Hematopoietic multipotent progenitor cell treated with erythropoietin and hydrocortisone succinate and interleukin-3 and kit ligand, for 6 days (in vitro differentiated cells): Measurements from ENCODE around the gene PLSCR3.
A peak's percentile ranks its signal among the peaks of the same experiment; 100 is the strongest.

Source experiments
- DNase-seq: peaks from one replicate; pipeline ENCODE4 v3.0.0-alpha.2; 2015

PLSCR3 gene

GRCh38 chr17:7405350-7406234 is 11.3 kb upstream of the PLSCR3 start:
- DNase-seq, result no peak

DNA sequence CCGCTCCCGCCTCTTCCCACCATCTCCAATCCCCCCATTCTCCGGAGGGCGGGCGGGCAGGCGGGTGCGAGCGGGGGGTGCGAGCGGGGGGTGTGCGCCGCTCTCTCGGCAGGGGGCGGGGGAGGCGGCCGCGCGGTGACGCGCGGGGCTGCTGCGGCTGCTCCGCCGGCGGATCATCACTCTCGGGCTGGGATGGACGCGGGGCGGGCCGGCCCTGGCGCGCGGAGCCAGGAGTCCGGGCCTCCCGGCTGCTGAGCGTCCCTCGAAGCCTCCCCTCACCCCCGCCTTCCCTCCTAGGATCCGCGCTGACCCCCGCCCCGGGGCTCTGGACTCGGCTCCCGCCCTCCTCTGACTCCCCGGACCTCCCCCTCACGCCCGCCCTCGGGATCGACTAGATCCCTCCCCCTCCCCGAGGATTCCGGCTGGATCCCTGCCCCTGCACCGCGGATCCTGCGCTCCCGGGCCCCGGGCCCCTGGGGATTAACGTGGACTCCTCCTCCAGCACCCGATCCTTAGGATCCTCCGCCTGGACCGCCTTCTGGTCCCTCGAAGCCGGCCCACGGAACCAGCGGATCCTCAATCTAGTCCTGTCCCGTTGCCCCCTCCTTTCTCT is 10.5 kb upstream of the PLSCR3 start:
- no peak for DNase-seq

DNA sequence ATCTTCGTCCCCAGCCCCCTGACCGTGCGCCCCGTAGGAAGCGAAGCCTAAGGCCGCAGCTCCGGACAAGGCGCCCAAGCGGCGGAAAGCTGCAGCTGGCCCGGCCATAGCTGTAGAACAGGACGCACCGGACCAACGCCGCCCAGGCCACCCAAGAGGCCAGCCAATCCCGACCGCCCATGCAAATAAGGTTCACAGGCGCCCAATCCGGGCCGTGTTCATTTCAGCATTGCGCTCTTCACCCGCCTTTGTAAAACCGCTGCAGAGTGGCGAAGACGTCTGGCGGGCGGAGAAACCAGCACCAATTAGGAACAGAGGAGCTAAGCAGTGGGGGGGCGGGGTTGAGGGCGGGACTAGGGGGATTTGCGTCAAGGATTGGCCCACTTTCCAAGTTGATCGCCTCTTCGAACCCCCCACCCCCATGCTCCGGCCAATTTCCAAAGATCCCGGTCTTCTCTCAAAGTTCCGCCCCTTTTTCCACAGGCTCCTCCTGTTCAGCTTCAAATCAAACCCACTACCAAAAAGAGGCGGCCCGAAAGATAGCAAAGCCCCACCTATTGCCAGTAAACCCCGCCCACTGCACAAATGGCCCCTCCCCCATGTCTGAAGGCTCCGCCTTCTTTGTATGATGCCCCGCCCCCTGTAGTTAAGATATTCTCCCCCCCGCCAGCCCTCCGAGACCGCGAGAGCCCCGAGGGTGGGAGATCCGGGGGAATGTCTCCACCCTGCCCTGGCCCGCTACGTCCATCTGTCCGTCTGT is 9.8 kb upstream of the PLSCR3 start, which contains the start of gene TMEM256:
Gene TMEM256 (minus strand): TSS at position 121 of the 760 bp plus-strand sequence. CDS start 13 bp downstream, at position 108.
- peak; percentile 100 for DNase-seq

GRCh38 chr17:7403727-7403976 is 9.3 kb upstream of the PLSCR3 start:
- DNase-seq, result peak; percentile 89

GRCh38 chr17:7403043-7403726 is 8.9 kb upstream of the PLSCR3 start:
- DNase-seq, result peak; percentile 53

GRCh38 chr17:7398612-7399011 is 4.3 kb upstream of the PLSCR3 start:
- no peak for DNase-seq

DNA sequence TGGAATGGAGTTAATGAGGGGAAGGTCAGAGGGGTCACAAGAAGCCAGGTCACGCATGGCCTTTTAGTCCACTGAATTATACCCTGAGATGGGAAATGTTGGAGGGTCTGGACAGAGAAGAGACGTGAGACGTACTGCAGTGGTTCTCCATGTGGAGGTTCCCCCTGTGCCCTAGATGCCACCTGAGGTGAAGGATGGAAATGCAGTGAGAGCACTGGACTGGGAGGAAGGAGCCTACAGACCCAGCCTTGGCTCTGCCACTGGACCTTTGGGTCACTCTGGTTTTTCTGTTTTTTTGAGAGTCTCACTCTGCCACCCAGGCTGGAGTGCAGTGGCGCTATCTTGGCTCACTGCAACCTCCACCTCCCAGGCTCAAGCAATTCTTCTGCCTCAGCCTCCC is 1.8 kb upstream of the PLSCR3 start:
- peak; percentile 22 for DNase-seq

DNA sequence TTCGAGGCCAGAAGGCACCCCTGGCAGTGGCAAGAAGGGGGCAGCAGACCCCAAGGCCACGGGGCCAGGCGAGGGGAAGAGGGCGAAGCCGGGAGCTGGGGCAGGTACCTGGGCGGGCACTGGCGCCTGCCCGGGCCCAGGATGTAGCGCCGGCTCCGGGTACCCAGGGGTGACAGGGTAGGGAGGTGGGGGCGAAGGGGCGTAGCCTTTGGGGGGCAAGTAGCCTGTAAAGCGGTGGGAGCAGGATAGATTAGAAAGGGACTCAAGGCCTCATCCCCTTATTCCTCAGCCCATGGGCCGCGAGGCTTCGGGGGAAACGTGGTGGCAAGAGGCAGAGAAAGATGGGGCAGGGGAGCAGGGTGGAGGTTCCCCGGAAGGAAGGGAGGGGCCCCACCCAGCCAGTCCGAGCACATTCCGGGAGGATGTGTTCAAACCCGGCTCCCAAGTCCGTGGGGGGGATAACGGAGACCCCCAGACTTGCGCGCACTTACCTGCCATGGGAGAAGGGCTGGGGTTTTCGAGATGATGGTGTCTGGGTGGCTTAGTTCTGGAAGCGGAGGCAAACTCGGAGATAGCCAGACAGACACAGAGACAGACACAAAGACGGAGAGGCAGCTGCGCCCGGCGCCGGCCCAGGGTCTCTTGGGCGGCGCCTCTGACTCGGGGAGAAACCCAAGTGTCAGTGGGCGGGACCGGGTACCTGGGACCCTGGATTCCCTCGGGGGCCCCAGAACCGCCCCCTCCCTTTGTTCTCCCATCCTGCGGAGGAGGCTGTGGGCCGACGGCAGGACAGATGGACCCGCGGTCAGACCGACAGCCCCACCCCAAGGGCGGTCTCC is 493 bp downstream of the PLSCR3 start:
- DNase-seq, result peak; percentile 42

DNA sequence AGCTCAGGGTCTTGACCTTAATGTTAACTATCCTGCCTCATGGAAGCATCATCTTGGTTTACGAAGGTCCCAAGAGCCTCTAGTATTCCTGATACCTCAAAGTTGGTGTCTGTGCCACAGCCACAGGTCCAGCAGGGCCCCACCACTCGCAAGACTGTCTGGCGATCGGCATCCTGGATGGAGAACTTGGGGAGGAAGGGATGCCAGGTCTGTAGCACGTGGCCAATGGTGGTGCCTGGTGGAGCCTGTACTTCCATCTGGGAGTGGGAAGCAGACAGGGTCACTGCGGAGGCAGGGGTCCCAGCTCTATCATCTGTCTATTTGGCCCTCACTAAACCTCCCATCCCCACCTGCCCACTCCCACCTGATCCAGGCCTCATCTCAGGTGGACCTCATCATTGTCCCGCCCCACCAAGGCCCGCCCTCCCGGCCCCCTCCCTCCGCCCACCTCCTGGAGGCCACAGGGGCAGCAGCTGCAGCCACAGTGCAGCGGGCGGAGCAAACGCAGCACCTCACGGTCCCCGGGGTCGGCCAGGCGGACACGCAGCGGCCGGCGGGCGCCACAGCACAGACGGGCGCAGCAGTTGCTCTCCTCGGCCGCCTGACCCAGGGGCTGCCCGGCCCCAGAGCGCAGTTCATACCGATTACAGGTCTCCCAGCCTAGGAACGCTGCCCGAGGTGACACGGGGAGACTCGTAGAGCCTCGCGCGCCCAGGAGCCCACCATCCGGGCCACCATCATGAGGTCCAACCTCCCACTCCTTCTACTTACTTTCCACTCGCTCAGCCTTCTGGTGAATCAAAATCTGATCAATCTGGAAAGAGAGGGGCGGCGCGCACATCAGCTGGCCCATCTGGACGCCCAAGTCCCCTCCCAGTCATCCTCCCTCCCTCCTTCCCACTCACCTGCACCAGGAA is 1.4 kb downstream of the PLSCR3 start:
- no peak for DNase-seq

DNA sequence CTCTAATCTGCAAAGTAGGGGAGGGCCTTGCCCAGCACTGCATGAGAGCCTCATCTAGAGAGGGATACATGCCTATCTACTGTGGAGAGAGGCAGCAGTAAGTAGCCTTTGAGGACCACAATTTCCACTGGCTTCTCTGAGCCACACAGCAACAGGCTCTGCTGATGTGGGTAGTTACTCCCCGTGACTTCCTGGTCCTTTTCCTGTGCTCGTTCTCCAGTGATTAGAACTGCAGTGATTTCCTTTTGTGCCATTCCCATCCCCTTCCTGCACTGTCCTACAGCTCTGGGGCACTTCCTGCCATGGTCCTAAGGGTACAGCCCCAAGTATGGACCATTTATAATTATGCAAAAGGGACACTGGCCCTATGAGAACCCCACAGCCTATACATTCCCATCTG is 3.0 kb downstream of the PLSCR3 start:
- DNase-seq, result no peak

DNA sequence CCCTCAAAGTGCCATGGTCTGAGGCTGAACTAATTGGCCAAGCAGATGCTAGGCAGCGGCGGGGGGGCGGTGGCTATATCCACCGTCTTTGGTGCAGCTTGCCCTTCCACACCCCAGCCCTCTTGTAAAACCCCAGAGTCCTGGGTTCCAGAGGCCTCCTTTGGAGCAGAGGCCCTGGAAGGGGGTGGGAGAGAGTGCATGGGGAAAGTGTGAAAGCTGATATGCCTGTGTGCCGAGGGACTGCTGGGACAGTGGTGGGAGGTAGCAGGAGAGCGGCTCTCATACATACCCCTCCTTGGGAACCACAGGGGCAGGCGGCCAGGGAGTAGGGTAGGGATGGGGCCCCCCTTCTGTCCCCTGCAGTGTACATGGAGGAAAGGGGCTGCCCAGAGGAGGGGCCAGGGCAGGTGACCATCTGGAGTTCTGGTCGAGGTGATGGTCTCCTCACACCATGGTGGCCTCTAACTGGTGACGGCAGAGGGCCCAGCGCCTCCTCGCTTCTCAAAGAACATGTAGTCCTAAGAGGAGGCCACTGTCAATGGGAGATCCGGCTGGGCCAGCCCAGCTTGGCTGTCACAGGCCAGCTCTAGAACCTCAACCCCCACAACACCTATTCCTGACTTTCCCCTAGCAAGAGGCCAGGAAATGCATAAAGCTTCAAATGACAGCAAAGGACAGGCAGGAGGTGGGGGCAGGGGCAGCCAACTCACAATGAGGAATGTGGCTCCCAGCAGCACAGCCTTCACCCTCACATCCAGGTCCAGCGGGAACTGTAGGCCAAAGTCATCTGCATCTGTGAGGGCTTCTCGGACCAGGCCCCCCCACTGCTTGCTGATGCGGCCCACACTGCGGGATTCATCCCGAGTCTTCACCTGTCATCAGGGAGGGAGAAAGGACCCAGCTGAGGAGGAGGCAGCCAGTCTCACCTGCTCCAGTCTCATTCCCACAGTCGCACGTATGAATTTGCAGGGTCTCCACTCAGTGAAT is 4.1 kb downstream of the PLSCR3 start:
- DNase-seq, result no peak

DNA sequence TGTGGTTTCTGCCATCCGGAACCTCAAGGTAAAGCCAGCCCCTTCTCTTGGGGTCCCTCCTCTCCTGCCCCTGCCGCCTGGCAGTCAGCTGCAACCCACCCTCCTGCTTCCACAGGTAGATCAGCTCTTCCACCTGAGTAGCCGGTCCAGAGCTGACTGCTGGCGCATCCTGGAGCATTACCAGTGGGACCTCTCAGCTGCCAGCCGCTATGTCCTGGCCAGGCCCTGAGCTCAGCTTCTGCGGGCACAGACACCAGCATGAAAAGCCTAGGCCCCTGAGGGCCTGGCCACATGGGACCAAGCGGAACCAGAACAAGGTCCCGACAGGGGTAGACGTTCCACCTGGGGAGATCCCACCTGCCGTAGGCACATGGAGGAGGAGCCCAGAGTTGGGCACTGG is 5.5 kb downstream of the PLSCR3 start:
- DNase-seq, result no peak

DNA sequence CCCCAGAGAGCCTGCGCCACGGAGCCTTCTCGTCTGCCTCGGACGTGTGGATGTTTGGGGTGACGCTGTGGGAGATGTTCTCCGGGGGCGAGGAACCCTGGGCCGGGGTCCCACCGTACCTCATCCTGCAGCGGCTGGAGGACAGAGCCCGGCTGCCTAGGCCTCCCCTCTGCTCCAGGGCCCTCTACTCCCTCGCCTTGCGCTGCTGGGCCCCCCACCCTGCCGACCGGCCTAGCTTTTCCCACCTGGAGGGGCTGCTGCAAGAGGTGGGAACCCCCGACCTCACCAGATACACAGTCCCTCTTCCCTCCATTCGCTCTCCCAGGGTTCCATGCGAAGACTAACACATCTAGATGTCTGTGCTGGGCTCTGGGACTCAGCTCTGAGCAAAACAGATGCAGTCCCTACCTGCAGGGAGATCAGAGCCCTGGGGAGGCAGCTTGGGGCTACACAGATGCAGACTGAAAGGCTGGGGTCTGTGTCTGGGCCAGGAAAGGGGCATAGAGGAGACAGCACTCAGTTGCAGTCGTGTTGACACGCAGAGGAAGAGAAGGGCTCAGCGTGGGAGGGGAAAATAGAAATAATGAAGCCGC is 9.7 kb downstream of the PLSCR3 start:
- DNase-seq, result no peak

DNA sequence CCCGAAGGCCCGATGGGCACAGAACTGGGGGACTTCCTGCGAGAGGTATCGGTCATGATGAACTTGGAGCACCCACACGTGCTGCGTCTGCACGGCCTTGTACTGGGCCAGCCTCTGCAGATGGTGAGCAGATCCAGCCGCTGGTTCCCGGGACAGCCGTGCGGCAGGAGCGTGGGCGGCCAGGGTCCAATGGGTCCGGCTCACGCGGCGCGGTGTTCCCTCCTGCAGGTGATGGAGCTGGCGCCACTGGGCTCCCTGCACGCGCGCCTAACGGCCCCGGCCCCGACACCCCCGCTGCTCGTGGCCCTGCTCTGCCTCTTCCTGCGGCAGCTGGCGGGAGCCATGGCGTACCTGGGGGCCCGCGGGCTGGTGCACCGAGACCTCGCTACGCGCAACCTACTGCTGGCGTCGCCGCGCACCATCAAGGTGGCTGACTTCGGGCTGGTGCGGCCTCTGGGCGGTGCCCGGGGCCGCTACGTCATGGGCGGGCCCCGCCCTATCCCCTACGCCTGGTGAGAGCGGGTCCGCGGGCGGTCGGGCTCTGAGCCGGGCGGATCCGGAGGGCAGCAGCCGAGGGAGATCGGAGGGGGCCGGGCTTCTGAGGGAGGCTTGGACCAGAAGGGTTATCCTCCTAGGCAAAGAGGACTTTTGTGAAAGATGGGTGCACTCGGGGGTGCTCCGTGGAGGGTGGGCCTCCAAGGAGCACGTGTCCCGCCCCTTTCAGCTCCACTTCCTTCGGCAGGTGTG is 10.4 kb downstream of the PLSCR3 start:
- DNase-seq, result peak; percentile 70

GRCh38 chr17:7383371-7383741 is 11.0 kb downstream of the PLSCR3 start:
- no peak for DNase-seq

GRCh38 chr17:7382901-7383300 is 11.4 kb downstream of the PLSCR3 start:
- no peak for DNase-seq

DNA sequence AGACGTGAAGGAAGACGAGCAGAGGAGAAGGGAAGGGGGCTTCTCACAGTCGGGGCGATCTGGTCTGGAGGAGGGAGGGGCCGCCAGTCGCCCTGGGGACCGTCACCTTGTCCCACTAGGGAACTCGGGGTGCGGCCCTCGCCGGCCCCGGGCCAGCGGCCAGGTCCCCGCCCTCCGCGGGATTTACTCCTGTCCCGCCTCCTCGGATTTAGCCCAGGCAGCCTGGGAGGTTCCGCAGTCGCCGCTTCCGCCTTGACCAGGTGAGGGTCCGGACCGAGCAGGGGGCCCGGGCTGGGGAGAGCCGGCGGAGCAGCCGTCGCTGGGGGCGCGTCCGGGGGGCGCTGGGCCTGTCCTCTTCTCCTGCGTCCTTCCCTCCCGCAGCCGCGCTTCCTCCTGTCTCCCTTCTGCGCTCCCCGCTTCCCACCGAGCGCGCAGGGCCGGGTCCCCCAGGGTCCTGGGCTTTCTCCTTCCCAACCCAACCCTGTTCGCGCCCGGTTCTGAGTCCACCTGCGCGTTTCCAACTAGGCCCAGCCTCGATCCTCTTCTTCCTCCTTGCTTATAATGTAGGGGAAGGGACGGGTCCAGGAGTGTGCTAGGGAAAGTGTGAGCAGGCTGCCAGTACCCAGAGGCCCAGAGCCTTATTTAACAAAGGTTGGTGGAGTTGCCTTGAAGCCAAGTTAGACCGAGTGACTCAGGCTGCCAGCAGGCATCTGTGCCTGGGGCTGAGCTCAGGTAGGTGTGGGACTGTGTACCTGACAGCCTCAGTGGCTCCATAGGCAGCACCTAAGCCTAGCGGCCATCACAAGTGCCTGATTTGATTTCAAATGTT is 13.3 kb downstream of the PLSCR3 start, which contains the start of gene TNK1:
Gene TNK1 (plus strand): TSS at position 235 of the 829 bp plus-strand sequence. CDS start 1,838 bp downstream, outside the sequence.
- DNase-seq, result no peak

DNA sequence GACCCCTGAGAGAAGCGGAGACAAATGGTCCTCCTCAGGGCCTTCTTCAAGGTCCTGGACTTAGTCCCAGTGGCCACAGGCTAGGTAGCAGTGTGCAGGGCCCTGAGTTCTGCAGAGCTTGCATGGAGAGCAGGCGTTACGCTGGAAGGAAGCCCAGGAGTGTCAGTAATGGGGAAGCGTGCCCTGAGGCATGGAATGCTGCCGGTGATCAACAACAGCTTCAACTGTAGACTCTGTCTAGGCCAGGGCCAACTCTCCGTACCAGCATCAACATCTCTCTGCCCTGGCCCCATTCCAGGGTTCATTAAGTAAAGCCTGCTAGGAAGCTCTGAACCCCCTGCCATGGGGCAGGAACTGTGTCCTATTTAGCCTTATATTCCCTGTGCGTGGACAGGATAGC is 14.0 kb downstream of the PLSCR3 start:
- no peak for DNase-seq
